Kidney (tissue), 14 donors: ENCODE data around the gene ANKRD12. TPM values are rescaled to one million over a fixed set of nuclear protein-coding genes. Genes with fewer than 3 reads are reported as not detected.
"Not testable (repeated sequence)": the region's sequence is repeated elsewhere in the genome, so short reads cannot be mapped to it uniquely, and the experiment has no call there.

ENCODE experiments used
- DNase-seq, 5 donors: peaks; one replicate each; pipeline ENCODE4 v3.0.0-alpha.2; 2013 to 2020
- FAIRE-seq: peaks from 2 replicates; lab custom pipeline; 2012; peaks lifted over from hg19 to GRCh38; lab: Jason Lieb, UNC
- H3K27ac ChIP-seq, 2 donors: one replicate each; pipeline ENCODE4 v1.7.0; 2013; ENCODE audit warnings: low read depth in 2 of 2, low read length in 2 of 2, inconsistent platforms in 1 of 2
- H3K27me3 ChIP-seq: one replicate; pipeline ENCODE4 v1.7.1; 2013; ENCODE audit warnings: low read length, inconsistent platforms; ENCODE audit not compliant: control insufficient read depth, insufficient read depth
- H3K36me3 ChIP-seq, 3 donors: one replicate each; pipeline versions ENCODE4 v1.7.0 to v1.7.1; 2013; ENCODE audit warnings: low read length in 3 of 3, control low read depth in 1 of 3, inconsistent platforms in 1 of 3; ENCODE audit not compliant: insufficient read depth in 3 of 3, control insufficient read depth in 2 of 3
- H3K4me1 ChIP-seq, 3 donors: one replicate each; pipeline versions ENCODE4 v1.7.0 to v1.7.1; 2013; ENCODE audit warnings: low read length in 3 of 3, inconsistent platforms in 1 of 3, low read depth in 1 of 3; ENCODE audit not compliant: control insufficient read depth in 2 of 3, insufficient read depth in 2 of 3
- H3K4me3 ChIP-seq, 3 donors: one replicate each; pipeline versions ENCODE4 v1.7.0 to v1.8.1; 2013; ENCODE audit warnings: low read length in 3 of 3, control low read depth in 1 of 3, inconsistent platforms in 1 of 3
- H3K9ac ChIP-seq, 3 donors: one replicate each; pipeline versions ENCODE4 v1.7.0 to v1.7.1; 2013; ENCODE audit warnings: low read length in 3 of 3, control low read depth in 1 of 3, inconsistent platforms in 1 of 3
- H3K9me3 ChIP-seq, 3 donors: one replicate each; pipeline versions ENCODE4 v1.7.0 to v1.7.1; 2013; ENCODE audit warnings: low read length in 3 of 3, control low read depth in 1 of 3, inconsistent platforms in 1 of 3; ENCODE audit not compliant: control insufficient read depth in 2 of 3, insufficient read depth in 1 of 3
- intact Hi-C: fragments of 100-400 bp; cut with DNase I; formaldehyde crosslinking; loops from one replicate; pipeline ENCODE4 v1.11.1; 2022
- polyA plus RNA-seq: library from polyadenylated mRNA; stranded (reverse); fragments of 350-450 nt; fragmentation: Illumina TruSeq; extraction: RNeasy Lipid Tissue Mini Kit (QIAGEN cat#74804); gene quantifications from one replicate; pipeline ENCODE4 v1.2.3, GENCODE V29; 2014; ENCODE audit warnings: low read depth, low replicate concordance; ENCODE audit not compliant: insufficient read depth
- total RNA-seq: library from RNA; stranded (reverse); fragmentation: NEBNext Ultra II Directional; extraction: Animal tissue kit (Norgen Biotek cat#: 25700); gene quantifications from one replicate; pipeline ENCODE4 v1.2.1, GENCODE V29; 2021
- TF ChIP-seq, protein P1 (sequence below): IDR thresholded peaks from 3 replicates; pipeline ENCODE4 v1.5.1; 2012; ENCODE audit warnings: mild to moderate bottlenecking, moderate library complexity, borderline replicate concordance; ENCODE audit not compliant: insufficient read depth; ENCODE audit errors: extremely low read depth
- donor health status: control.
- donor health status: control.
- donor health status: control.
- donor health status: control.
- donor health status: control.
- donor health status: DM: yes; HTN: yes; CAD: no.
- donor health status: Normal renal cell carcinoma (clear cell type).

ANKRD12 gene
- total and polyA plus RNA-seq, 2 donors from 2014 or later = 3.9 to 81.8 TPM

DNA sequence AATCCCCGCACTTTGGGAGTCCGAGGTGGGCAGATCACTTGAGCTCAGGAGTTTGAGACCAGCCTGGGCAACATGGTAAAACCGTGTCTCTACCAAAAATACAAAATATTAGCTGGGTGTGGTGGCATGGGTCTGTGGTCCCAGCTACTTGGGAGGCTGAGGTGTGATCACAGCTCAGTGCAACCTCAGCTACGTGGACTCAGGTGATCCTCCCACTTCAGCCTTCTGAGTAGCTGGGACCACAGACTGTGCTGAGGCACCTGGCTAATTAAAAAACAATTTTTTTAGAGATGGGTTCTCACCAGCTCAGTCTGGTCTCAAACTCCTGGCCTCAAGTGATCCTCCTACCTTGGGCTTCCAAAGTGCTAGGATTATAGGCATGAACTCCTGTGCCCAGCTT is 23.4 kb downstream of the ANKRD12 start:
- Histone ChIP-seq H3K27ac (no peak overlapping the region), H3K27me3 (no peaks in the 10 kb centered on the region), H3K9ac (no peak overlapping the region), H3K4me1 (no peaks in the 10 kb centered on the region), H3K36me3 (no peaks in the 10 kb centered on the region), H3K4me3 (no peak overlapping the region), H3K9me3 (peaks cover 0 to 3% (median 0%) of the 10 kb centered on the region in 3 donors)
- FAIRE-seq = no peak
- no peak for DNase-seq
- TF ChIP-seq, protein P1, sequence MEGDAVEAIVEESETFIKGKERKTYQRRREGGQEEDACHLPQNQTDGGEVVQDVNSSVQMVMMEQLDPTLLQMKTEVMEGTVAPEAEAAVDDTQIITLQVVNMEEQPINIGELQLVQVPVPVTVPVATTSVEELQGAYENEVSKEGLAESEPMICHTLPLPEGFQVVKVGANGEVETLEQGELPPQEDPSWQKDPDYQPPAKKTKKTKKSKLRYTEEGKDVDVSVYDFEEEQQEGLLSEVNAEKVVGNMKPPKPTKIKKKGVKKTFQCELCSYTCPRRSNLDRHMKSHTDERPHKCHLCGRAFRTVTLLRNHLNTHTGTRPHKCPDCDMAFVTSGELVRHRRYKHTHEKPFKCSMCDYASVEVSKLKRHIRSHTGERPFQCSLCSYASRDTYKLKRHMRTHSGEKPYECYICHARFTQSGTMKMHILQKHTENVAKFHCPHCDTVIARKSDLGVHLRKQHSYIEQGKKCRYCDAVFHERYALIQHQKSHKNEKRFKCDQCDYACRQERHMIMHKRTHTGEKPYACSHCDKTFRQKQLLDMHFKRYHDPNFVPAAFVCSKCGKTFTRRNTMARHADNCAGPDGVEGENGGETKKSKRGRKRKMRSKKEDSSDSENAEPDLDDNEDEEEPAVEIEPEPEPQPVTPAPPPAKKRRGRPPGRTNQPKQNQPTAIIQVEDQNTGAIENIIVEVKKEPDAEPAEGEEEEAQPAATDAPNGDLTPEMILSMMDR = no peak
- intact Hi-C loops = no loop called here

DNA sequence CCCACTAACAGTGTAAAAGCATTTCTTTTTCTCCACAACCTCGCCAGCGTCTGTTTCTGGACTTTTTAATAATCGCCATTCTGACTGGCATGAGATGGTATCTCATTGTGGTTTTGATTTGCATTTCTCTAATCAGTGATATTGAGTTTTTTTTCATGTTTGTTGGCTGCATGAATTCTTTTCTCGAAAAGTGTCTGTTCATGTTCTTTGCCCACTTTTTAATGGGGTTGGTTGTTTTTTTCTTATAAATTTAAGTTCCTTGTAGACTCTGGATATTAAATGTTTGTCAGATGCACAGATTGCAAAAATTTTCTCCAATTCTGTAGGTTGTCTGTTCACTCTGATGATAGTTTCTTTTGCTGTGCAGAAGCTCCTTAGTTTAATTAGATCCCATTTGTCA is 26.1 kb downstream of the ANKRD12 start:
- H3K9me3 ChIP-seq, H3K27me3 ChIP-seq, FAIRE-seq, H3K9ac ChIP-seq, H3K36me3 ChIP-seq, H3K4me1 ChIP-seq, H3K27ac ChIP-seq, DNase-seq, H3K4me3 ChIP-seq, intact Hi-C loops: not testable (repeated sequence)

DNA sequence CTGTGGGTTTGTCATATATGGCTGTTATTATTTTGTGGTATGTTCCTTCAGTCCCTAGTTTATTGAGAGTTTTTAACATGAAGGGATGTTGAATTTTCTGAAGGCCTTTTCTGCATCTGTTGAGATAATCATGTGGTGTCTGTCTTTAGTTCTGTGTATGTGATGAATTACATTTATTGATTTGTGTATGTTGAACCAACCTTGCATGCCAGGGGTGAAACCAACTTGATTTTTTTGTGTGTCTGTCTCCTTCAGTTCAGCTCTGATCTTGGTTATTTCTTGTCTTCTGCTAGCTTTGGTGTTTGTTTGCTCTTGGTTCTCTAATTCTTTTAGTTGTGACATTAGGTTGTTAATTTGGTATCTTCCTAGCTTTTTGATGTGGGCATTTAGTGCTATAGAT is 27.6 kb downstream of the ANKRD12 start:
- intact Hi-C loops, H3K9ac ChIP-seq, FAIRE-seq, H3K36me3 ChIP-seq, H3K9me3 ChIP-seq, H3K4me1 ChIP-seq, H3K27ac ChIP-seq, DNase-seq, H3K4me3 ChIP-seq, H3K27me3 ChIP-seq: not testable (repeated sequence)

DNA sequence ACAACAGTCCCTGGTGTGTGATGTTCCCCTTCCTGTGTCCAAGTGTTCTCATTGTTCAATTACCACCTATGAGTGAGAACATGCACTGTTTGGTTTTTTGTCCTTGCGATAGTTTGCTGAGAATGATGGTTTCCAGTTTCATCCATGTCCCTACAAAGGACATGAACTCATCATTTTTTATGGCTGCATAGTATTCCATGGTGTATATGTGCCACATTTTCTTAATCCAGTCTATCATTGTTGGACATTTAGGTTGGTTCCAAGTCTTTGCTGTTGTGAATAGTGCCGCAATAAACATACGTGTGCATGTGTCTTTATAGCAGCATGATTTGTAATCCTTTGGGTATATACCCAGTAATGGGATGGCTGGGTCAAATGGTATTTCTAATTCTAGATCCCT is 29.3 kb downstream of the ANKRD12 start:
- H3K27ac ChIP-seq, FAIRE-seq, H3K36me3 ChIP-seq, intact Hi-C loops, H3K4me1 ChIP-seq, DNase-seq, H3K4me3 ChIP-seq, H3K9me3 ChIP-seq, H3K9ac ChIP-seq, H3K27me3 ChIP-seq: not testable (repeated sequence)

DNA sequence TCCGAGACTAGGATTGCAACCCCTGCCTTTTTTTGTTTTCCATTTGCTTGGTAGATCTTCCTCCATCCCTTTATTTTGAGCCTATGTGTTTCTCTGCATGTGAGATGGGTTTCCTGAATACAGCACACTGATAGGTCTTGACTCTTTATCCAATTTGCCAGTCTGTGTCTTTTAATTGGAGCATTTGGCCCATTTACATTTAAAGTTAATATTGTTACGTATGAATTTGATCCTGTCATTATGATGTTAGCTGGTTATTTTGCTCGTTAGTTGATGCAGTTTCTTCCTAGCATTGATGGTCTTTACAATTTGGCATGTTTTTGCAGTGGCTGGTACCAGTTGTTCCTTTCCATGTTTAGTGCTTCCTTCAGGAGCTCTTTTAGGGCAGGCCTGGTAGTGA is 32.9 kb downstream of the ANKRD12 start:
- H3K27ac ChIP-seq, FAIRE-seq, H3K4me3 ChIP-seq, H3K9ac ChIP-seq, H3K9me3 ChIP-seq, H3K36me3 ChIP-seq, intact Hi-C loops, DNase-seq, H3K27me3 ChIP-seq, H3K4me1 ChIP-seq: not testable (repeated sequence)

DNA sequence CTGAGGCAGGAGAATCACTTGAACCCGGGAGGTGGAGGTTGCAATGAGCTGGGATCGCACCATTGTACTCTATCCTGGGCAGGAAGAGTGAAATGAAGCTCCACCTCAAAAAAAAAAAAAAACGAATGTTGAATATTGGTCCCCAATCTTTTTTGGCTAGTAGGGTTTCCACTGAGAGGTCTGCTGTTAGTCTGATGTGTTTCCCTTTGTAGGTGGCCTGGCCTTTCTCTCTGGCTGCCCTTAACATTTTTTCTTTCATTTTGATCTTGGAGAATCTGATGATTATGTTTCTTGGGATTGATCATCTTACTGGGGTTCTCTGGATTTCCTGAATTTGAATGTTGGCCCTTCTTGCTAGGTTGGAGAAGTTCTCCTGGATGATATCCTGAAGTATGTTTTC is 35.3 kb downstream of the ANKRD12 start:
- H3K4me3 ChIP-seq, DNase-seq, H3K4me1 ChIP-seq, H3K9me3 ChIP-seq, H3K9ac ChIP-seq, H3K27me3 ChIP-seq, intact Hi-C loops, H3K36me3 ChIP-seq, H3K27ac ChIP-seq, FAIRE-seq: not testable (repeated sequence)
